Ovary (tissue), 3 donors: ENCODE results near the gene DUSP22.

Experiments used
- POLR2A ChIP-seq: fragments of 450-650 bp; IDR thresholded peaks from one replicate; pipeline ENCODE4 v1.6.1; 2017; ENCODE audit warnings: antibody characterized with exemption, mild to moderate bottlenecking, moderate library complexity
- TF ChIP-seq, protein P1 (sequence below), 3 donors: fragments of 450-650 bp in 2 of 3; fragments of 200-600 bp in 1 of 3; IDR thresholded peaks; one replicate each; pipeline versions ENCODE4 v1.5.1 to v1.8.0; 2016 to 2022; ENCODE audit warnings: antibody characterized with exemption in 3 of 3, mild to moderate bottlenecking in 1 of 3
- donor health status: DM: no; HTN: no; CAD: no.

DNA sequence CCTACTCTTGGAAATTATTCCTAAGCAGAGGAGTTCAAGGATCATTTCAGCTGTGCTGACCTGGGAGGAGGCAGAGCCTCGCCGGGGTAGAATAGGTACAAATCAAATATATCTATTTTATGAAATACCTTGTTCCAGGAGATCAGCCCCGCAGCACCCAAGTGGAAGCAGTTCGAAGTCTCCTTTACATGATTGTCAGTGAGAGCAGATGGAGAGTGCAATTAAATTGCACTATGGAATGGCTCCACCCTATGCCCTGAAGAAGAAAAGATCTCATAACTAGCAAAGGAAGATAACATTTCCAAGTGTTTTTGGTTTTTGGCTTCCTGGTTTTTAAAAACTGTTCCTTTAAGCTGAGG, 31.4 kb downstream of the DUSP22 start:
- TF ChIP-seq, protein P1, sequence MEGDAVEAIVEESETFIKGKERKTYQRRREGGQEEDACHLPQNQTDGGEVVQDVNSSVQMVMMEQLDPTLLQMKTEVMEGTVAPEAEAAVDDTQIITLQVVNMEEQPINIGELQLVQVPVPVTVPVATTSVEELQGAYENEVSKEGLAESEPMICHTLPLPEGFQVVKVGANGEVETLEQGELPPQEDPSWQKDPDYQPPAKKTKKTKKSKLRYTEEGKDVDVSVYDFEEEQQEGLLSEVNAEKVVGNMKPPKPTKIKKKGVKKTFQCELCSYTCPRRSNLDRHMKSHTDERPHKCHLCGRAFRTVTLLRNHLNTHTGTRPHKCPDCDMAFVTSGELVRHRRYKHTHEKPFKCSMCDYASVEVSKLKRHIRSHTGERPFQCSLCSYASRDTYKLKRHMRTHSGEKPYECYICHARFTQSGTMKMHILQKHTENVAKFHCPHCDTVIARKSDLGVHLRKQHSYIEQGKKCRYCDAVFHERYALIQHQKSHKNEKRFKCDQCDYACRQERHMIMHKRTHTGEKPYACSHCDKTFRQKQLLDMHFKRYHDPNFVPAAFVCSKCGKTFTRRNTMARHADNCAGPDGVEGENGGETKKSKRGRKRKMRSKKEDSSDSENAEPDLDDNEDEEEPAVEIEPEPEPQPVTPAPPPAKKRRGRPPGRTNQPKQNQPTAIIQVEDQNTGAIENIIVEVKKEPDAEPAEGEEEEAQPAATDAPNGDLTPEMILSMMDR (IDR thresholded peaks at IDR 0.05): no peak
- TF ChIP-seq POLR2A: no peak
